Stomach (tissue), 4 donors: ENCODE measurements around the gene SLC17A5.

Experiments
- CTCF ChIP-seq, 7 experiments: fragments of 450-650 bp in 4 of 7; fragments of 200-600 bp in 3 of 7; sonication (generic) in 3 of 7; IDR thresholded peaks; one replicate each; pipeline ENCODE4 v1.5.1; 2016 to 2019; ENCODE audit warnings: antibody characterized with exemption in 7 of 7, control low read depth in 2 of 7, mild to moderate bottlenecking in 1 of 7
- POLR2AphosphoS5 ChIP-seq, 3 donors: sonication (generic); formaldehyde crosslinking; IDR thresholded peaks; one replicate each; pipeline ENCODE4 v1.6.1; 2016; ENCODE audit warnings: antibody characterized with exemption in 3 of 3

- no peak for TF ChIP-seq CTCF (IDR thresholded peaks at IDR 0.05)
- TF ChIP-seq POLR2AphosphoS5 (IDR thresholded peaks at IDR 0.05) = no peak
These were observed 89.0 kb downstream of the SLC17A5 start for GRCh38 chr6:73564578-73565345.
